Cortex of kidney (tissue), 1 donor: Measurements from ENCODE around the gene SAE1.
A peak's percentile ranks its signal among the peaks of the same experiment; 100 is the strongest.

Experiments
- DNase-seq: peaks from one replicate; lab custom pipeline; 2025; lab: John Stamatoyannopoulos, UW

SAE1 gene

DNA sequence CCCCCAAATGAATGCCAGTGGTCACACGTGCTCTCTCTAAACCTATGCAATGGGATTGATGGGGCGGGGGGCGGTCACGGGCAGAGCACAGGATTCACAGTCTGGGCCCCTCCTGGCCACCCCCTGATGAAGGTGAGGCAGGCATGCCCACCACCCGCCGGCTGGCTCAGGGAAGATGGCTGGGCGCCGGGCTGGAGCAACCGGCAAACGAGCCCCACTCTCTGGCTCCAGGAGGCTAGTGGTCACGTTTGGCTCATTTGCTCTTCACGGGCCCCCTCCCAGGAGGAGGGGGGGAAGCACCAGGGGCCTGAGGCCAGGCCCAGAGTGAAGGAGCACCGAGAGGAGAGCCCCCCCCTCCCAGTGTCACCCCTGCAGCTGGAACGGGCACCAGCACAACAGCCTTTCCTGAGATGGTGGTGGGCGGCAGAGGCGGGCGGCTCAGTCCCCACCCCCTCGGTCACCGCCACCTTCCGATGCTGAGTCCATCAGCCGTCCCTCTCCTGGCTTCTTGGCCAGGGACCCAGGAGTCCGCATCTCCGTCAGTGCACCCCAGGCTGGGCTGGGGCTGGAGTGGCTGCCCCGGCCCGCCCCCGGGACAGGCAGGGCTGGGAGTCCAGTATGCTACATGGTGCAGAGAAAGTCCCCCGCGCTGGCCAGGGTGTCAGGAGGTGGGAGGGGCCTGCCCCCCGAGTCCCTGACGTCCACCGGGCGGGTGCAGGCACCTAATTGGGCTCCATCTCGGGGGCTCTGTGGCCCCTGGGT is 90.6 kb downstream of the SAE1 start:
- DNase-seq = no peak

DNA sequence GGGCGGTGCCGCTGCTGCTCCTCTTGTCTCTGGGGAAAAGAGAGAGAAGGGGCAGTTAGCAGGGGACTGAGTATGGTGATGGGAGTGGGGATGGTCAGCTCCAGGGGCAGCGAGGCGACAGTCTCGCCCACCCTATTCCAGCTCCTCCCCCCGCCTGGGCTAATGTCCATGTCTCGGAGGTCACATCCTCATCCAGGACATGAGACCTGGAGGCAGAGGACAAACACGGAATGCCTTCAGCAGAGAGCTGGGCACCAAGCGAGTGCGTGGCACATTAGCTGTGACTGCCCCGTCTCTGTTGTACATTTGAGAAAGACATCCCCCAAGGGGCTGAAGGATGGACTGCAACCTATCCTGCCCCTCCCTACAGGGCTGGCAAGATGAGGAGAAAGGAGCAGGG is 91.3 kb downstream of the SAE1 start:
- DNase-seq = no peak

DNA sequence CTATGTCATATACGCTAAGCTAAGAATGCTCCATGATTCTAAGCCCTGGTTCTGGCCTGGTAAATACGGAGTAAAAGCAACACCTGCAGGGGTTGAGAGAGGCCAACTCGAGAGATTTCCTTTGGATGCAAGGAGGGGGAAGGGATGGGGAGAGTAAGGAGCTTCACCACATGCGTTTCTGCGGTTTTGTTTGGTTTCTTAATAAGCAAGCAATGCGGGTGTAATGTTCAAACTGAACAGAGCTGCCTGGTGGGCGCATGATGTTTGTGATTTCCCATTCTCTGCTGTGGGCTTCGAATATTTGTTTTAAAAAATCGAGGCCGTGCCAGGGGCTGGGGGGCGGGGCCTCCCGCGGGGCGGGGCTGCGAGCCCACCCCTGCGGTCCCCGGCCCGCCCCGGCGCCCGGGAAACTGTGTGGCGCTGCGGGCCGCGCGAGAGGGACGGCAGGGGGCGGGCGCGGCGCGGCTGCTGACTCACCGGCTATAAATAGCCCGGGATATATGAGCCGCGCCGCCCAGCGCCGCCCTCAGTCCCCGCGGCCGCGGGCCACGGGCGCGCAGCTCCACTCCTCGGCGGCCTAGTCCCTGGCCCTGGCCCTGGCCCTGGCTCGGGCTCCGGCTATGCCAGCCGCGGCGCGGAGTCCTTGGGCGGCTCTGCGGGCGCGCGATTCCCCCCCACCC is 95.3 kb downstream of the SAE1 start:
- DNase-seq = peak; percentile 51

DNA sequence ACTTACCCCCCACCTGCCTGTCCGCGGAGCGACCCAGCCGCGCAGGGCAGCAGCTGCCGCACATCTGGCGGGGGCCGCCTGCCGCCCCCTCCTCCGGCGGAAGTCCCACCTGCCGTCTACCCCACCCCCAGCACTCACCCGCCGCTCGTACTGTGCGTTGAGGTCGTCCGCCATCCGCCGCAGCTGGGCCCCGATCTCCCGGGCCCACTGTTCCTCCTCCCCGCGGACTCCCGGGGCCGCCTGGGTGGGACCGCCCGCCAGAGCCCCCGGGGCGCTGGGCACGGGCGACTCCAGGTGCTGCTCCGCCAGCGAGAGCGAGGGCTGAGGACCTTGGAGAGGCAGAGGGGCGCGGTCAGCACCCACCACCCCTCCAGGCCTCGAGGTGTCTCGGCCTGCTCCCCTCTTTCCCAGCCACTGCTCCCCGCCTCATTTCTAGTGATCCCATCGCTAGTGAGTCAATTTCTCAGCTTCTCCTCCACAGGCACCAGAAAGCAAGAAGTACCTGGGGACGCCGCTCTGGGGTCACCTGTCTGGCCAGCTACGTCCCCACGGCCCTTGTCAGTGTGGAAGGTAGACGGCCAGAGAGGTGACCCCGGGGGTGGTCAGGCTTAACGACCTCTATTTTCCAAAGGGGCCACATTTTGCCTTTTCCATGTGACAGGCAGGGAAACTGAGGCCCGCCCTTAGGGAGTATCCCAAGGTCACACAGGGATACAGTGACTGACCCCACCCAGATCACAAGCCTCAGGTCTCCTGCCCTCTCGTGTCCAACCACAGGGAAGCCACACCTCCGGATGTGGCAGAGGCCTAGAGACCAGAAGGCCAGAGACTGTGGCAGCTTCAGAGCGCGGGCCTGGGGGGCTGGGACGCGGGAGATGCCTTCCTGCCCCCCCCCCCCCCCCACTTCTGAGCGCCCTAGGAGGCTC is 96.1 kb downstream of the SAE1 start:
- DNase-seq = no peak

DNA sequence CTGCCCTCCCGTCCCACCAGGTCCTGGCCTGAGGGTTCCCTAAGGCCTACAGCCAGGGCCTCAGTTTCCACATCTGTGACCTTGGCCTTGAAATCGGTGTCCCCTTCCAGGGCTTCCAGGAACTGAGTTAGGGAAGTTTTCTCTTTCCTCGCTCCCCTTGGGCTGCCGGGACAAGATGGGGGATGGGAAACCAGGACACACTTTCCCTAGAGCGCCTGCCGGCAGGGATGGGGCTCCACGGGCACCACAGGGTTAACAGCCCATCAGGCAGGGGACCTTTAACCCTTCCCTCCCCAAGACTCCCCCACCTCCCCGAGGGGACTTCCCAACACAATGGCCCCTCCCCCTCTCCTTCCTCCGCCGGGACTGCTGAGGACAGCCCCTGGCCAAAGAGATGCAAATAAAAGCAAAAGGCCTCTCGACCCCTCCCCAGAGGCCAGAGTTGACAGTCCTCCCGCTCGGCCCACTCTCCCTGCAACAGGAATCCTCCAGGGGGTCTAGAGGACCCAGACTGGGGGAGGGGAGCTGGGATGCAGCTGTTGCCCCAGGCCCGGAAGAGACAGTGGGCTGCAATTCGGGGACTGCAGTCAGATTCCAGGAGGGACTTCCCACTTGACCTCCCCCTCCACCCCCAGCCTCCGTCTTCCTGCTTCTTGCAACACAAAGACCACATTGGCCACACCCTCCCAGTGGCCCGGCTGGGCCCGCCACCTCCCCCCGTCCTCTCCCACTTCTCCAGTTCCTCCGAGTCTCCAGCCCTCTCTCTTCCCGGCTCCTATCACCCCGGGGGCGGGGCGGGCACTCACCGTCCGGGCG is 96.9 kb downstream of the SAE1 start:
- no peak for DNase-seq

DNA sequence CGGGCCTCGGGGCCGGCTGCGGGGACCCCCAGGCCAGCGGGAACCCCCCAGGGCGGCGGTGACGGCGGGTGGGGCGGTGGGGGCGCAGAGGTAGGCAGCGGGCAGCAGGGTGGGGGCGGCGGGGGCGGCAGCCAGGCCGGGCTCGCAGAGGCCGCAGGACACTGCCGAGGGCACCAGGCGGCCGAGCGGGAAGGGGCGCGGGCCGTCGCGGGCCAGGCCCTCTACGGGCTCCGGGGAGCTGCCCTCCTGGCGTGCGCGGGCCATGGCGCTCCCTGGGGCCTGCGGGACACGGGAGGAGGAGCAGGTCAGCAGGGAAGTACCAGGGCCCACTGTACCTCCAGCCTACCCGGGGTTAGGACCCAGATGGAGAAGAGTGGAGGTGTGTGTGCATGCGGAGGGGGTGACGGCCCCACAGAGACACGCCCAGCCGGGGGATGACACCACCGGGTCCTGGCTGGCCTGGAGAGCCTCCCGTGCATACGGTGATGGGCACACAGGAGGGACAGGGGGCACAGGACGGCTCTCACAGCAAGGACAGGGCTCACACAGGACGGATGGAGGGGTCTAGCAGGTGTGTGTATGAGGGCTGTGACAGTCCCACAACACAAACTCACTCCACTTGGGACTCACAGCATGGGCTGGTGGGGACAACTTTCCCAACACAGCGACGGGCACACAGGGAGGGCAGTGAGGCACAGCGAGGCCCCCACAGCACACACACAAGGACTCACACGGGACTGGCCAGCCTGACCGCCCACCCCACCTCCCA is 97.7 kb downstream of the SAE1 start:
- DNase-seq = no peak

DNA sequence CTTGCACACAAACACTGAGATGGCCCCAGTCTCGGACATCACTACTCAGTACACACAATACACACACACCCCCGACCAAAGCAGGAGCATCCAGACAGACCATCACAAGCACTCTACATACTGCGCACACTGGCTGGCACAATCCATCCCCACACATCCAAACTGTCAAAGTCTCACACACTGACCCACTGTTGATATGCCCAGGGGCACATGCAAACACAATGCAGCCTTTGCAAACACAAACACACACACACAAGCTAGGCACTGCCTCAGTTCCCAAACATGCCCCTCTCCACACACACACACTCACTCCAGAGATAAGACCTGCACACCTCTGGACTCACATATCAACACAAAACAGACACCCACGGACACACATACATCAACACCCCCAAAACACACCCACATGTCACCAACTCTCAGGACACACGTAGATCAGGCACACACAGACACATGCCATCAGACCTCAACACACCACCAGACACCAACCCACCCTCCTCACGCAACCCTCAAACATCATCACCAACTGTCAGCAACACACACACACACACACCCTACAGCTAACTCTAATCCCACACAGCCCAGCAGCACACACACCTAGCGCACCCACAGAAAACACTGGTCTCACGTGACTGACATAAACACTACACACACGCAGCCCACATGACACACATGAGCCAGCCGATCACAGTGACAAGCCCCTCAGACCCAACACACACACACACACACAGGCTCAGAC is 98.5 kb downstream of the SAE1 start:
- no peak for DNase-seq

DNA sequence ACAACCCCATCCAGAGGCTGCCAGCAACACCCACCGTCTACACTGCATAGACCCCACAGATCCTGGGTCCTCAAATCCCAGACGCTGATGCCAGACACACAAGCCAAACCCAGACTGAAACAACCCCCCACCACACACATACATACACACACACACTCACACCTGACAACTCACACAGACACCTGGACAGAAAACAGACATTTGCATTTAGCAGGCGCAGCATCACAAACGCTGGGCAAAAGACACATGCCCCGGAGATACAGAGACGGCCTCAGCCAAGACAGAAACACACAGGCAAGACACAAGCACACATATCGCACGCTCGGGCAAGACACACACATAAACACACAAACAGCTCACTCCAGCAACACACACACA is 99.0 kb downstream of the SAE1 start:
- no peak for DNase-seq

DNA sequence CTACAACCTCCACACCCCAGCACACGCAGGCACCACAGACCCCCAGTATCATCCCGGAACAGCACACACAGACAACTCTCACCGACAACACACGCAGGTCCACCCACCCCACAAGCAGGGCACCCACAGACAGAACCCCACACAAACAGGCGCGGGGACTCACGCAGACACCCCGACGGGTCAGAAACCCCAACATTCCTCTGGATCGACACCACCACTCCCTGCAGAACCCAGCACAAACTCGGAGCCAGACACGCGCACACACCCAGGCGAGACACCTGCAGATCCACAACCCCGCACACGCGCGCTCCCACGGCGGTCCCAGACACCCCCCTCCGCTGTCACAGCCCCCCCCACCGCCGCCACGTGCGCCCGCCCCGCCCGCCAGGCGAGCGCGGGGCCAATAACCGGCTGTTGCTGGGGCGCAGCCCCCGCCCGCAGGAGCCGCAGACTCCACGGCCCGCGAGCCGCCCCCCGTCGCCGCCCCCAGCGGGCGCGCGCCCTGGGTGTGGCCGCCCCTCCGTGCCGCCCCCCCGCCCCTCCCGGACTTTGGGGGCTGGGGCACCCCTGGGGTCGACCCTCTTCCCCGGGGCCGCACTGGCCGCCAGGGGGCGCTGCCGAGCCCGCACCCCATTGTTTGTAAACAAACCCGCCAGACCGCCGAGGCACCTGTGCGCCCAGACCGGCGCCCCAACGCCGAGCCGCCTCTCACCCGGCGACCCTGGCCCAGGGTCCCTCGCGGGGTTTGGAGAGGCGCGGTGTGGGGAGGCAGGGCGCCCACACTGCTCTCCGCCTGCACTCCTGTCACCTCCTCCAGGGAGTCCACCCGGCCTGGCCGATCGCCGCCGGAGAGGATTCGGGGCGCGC is 99.7 kb downstream of the SAE1 start:
- DNase-seq = no peak

DNA sequence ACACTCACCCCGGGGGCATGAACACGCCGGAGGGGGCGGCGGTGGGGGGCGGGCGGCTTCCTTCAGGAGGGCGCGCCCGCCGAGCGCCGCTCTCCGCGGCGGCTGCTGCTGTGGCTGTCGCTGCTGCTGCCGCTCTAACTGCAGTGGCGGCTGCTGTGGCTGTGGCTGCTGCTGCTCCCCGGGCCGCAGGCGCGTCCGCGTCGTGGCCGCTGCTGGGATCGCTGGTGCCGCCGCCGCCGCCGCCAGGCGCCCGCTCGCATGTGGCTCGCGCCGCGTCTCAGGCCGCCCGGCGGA is 100.2 kb downstream of the SAE1 start, which contains the start of gene BBC3:
BBC3 (minus strand) TSS at position 279 of the 294 bp plus-strand sequence. CDS start 2,768 bp downstream, outside the sequence.
- DNase-seq = no peak

DNA sequence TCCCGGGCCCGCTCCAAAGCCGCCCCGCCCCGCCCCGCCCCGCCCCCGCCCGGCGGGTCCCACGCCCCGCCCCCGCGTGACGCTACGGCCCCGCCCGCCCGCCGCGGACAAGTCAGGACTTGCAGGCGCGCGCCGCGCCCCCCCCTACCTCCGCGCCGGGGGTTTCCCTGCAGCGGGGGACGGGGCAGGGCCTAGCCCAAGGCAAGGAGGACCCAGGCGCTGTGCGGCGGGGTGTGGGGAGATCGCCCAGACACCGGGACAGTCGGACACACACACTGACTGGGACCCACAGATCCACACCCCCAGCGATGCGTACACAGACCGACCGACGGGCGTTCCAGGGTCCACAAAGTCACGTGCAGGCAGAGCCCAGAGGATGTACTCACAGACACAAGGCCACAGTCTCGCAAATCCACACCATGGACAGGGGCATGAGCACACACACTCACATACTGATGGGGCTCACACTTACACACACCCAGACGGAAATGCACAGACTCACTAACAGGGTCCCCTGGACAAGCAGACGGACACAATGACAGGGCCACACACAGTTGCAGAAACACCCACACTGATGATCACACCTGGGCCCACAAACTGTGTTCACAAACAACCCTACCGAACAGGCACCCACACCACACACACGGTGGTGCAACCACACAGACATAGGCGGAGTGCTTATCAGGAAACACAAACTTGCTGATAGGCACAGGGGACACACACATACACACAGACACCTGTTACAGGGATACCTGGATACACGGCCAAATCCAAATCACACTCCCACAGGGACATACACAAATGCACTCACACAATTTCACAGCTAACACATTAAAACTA is 100.8 kb downstream of the SAE1 start:
- DNase-seq = no peak

DNA sequence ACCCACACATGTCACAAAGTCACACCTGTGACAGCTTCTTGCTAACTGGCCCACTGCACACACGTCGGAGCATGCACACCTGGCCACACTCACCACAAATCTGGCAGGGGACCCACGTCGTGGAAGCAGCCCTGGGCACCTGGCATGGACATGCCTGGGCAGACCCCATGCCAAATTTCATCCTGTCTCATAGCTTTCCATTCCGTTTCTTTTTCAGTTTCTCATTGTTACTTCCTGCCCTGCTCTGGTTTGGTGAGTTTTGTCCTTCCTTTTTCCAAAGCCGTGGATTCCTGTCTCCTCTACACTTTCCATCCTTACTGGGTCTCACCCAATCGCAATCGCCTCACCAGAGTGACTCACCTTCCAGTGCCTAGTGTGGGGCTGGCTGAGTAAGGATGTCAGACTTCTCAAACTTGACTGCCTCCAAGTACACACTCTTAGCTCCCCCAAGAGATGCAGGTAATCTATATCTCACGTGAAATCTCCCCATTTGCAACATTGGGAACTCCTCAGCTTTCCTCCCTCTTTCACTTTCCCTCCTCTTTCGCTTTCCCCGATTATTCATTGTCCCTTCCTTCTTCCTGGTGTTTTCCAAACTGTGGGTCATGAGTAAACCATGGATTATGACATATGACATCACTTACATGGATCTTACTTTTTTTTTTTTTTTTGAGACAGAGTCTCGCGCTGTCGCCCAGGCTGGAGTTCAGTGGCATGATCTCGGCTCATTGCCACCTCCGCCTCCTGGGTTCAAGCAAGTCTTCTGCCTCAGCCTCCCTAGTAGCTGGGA is 102.0 kb downstream of the SAE1 start:
- DNase-seq = no peak

DNA sequence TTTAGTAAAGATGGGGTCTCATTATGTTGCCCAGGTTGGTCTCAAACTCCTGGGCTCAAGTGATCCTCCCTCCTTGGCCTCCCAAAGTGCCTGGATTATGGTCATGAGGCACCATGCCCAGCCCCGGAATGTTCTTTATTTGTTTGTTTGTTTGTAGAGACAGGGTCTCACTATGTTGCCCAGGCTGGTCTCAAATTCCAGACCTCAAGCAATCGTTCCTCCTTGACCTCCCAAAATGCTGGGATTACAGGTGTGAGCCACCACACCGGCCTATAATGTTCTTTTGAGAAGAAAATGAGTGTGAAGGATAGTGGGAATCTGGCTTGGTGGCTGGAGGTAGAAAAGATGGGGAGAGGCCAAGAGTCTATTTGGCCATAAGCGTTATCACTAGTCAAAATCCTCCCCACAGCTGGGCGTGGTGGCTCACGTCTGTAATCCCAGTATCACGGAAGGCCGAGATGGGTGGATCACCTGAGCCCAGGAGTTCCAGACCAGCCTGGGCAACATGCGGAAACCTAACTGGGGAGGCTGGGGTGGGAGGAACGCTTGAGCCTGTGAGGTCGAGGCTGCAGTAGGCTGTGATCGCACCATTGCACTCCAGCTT is 105.5 kb downstream of the SAE1 start:
- DNase-seq = no peak

DNA sequence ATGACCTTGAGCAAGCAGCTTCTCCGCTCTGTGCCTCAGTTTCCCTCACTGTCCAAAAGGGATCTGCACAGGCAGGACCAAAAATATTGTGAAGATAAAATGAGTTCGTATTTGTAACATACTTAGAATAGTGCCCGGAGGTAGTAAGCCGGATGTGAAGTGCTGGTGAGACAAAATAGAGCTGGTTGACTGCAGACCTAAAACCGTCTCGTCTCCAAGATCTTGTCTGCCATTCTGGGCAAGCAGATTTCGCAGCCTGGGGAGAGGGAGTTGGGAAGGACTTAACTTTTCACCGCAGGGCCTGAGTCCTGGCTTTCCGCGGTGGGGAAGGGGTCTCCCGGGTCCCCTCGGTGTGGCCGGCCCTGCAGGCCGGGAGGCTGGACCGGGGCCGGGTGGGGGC is 108.5 kb downstream of the SAE1 start:
- no peak for DNase-seq

DNA sequence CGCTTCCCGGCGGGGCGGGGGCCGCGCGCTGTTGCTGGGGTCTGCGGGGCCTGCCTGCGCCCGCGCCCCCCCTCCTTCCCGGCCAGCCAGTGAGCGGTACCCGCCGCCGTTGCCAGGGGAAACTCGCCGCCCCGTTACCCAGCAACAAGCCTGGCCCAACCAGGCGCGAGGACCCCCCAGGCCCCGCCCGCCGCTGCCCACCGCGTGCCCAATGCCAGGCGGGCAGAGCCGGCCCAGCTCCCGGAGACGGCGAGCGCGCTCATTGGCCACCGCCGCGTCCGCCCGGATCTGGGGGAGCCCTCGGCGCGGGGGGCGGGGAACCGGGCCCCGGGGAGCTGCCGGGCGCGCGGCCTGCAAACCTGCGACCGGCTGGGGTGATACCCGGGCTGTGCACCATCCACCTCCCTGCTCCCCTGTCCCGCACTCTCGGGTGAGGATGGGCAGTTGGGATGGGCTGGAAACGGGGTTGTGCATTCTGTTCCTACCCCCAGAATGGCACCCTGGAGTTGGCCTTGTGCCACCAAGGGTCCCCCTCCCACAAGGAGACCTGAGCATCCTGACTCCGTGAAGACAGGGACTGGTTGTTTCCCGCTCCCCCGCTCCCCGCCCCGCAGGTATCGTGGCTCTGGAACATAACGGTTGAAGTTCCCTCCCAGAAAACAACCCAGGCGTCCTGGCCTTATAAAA is 109.1 kb downstream of the SAE1 start:
- no peak for DNase-seq

DNA sequence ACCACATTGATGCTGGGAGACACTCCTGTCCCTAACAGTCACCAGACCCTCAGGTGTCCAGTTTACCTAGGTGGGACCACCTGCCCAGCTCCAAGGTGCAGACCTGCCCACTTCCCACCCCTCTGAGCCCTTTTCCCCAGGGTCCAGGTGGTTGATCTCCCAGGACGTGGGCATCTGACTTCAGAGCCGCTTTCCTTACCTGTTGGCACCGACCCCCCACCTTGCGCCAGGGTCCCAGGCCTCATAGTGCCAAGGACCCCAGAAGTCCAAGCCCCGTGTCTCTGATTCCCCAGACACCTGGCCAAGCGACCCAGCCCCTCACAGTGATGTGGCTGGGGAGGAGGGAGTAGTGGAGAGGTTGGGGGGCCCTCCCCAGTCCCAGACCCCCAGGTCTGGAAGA is 109.9 kb downstream of the SAE1 start:
- DNase-seq = no peak
